ENCODE data around the gene ARGLU1.

The ARGLU1 gene

GRCh38 chr13:106517109-106517847 lies 50.7 kb downstream of the ARGLU1 start:
- Histone ChIP-seq H3K4me3 (ENCODE audit: insufficient read depth, low read depth, low read length) (no peak overlapping the region), H3K9me3 (ENCODE audit: control insufficient read depth, low read length) (no peaks in the 10 kb centered on the region), H3K27me3 (ENCODE audit: control insufficient read depth, insufficient read depth, low read length, poor library complexity, severe bottlenecking) (no peaks in the 10 kb centered on the region), H3K27ac (ENCODE audit: insufficient read depth, low read depth, low read length, poor library complexity, severe bottlenecking) (no peak overlapping the region), H3K36me3 (ENCODE audit: control insufficient read depth, insufficient read depth, low read length) (no peaks in the 10 kb centered on the region), H3K4me1 (ENCODE audit: control insufficient read depth, insufficient read depth, low read length) (peaks cover 46% of the 10 kb centered on the region)
- WGBS, 2 experiments = 82 to 86% methylated on average over 3 to 4 of the region's 4 CpGs

- peaks cover 38% of the 10 kb centered on the region for H3K4me1 ChIP-seq (ENCODE audit: control insufficient read depth, insufficient read depth, low read length)
- no peaks in the 10 kb centered on the region for H3K27me3 ChIP-seq (ENCODE audit: control insufficient read depth, insufficient read depth, low read length, poor library complexity, severe bottlenecking)
- H3K36me3 ChIP-seq (ENCODE audit: control insufficient read depth, insufficient read depth, low read length) = peaks cover 10% of the 10 kb centered on the region
- H3K4me3 ChIP-seq (ENCODE audit: insufficient read depth, low read depth, low read length) = no peak overlapping the region
- 86% methylated on average over 5 of the region's 5 CpGs for WGBS, 2 experiments
- H3K27ac ChIP-seq (ENCODE audit: insufficient read depth, low read depth, low read length, poor library complexity, severe bottlenecking) = no peak overlapping the region
- no peaks in the 10 kb centered on the region for H3K9me3 ChIP-seq (ENCODE audit: control insufficient read depth, low read length)
Measured at GRCh38 chr13:106515635-106516254, 52.2 kb downstream of the ARGLU1 start.

DNA sequence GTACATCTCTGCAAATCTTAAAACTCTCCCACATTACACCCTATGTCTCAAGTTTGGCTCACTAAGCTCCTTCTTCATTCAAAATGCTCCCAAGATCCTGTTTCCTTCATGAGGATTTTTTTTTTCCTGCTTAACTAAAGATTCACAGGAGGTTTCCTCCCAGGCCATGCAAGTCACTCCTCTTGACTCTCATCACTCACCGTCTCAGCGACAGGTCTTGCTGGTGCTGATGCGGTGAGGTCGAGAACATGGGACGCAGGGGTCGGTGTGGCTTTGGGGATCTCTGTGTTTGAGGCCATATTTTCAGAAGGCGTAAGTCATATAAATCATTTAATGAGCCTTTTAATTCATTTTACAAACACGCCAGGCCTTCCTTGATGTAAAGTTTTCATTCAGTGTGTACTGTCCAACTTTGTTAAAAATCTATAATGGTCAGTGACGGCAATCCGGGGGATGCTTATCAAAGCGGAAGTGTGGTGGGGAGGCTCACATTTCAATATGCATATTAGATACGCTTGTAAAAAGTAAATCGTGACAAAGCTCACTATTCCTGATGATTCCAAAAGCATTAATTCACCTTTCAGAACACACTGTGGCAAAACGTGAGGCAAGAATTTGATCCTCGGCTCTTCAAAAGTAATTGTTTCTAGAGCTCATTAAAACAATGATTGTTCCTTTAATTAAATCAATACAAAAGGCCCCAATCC lies 52.9 kb downstream of the ARGLU1 start:
- Histone ChIP-seq H3K27me3 (ENCODE audit: control insufficient read depth, insufficient read depth, low read length, poor library complexity, severe bottlenecking) (no peaks in the 10 kb centered on the region), H3K36me3 (ENCODE audit: control insufficient read depth, insufficient read depth, low read length) (peaks cover 10% of the 10 kb centered on the region), H3K4me3 (ENCODE audit: insufficient read depth, low read depth, low read length) (no peak overlapping the region), H3K27ac (ENCODE audit: insufficient read depth, low read depth, low read length, poor library complexity, severe bottlenecking) (no peak overlapping the region), H3K9me3 (ENCODE audit: control insufficient read depth, low read length) (no peaks in the 10 kb centered on the region), H3K4me1 (ENCODE audit: control insufficient read depth, insufficient read depth, low read length) (peaks cover 35% of the 10 kb centered on the region)
- WGBS, 2 experiments = 79 to 82% methylated on average over 11 to 15 of the region's 15 CpGs

DNA sequence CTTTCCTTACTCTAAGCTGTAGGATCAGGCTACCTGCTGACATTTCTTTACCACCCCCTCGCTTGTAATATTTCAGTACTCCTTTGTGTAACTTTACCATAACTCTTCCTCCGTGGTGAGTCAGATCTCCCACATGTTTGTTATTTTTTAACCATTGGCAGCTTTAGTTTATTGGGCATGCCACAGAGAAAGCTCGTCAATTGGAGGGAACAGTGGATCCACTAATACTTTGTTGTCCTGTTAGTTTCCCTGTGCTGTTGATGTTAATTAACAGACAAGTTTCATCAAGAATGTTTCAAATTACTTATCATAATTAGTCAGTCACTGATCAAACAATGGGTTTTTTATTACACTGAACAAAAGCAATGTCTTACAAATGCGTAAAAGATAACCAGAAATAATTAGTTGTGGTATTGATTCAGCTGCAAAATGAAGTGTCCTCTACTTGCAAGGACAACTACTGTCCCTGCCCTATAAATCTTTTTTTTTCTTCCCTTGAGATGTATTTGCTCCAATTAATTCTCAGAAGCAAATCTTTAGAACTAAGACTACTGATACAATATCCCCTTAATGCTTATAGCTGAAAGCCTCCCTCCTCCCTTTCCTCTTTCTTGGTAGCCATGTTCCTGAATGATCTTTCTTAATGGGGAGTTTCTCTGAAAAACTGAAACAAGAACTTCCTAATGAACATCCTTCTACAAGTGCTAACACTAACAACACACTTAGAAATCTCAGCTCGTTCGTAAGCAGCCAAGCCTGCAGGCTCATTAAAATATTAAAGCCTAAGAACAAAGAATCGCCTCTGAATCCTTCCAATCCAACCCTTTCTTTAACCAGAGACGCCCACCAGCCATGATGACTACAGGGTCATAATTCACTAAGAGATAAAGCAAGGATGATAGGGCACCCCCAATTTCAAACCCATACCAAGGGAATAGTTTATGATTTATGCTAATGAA lies 54.6 kb downstream of the ARGLU1 start:
- 40 to 52% methylated on average over 6 to 8 of the region's 8 CpGs for WGBS, 2 experiments
- Histone ChIP-seq H3K36me3 (ENCODE audit: control insufficient read depth, insufficient read depth, low read length) (peaks cover 10% of the 10 kb centered on the region), H3K27me3 (ENCODE audit: control insufficient read depth, insufficient read depth, low read length, poor library complexity, severe bottlenecking) (no peaks in the 10 kb centered on the region), H3K9me3 (ENCODE audit: control insufficient read depth, low read length) (no peaks in the 10 kb centered on the region), H3K4me3 (ENCODE audit: insufficient read depth, low read depth, low read length) (no peak overlapping the region), H3K4me1 (ENCODE audit: control insufficient read depth, insufficient read depth, low read length) (peaks cover 37% of the 10 kb centered on the region), H3K27ac (ENCODE audit: insufficient read depth, low read depth, low read length, poor library complexity, severe bottlenecking) (no peak overlapping the region)

GRCh38 chr13:106507560-106508274 lies 60.2 kb downstream of the ARGLU1 start:
- Histone ChIP-seq H3K4me1 (ENCODE audit: control insufficient read depth, insufficient read depth, low read length) (peaks cover 3% of the 10 kb centered on the region), H3K27me3 (ENCODE audit: control insufficient read depth, insufficient read depth, low read length, poor library complexity, severe bottlenecking) (no peaks in the 10 kb centered on the region), H3K9me3 (ENCODE audit: control insufficient read depth, low read length) (no peaks in the 10 kb centered on the region), H3K36me3 (ENCODE audit: control insufficient read depth, insufficient read depth, low read length) (peaks cover 33% of the 10 kb centered on the region), H3K27ac (ENCODE audit: insufficient read depth, low read depth, low read length, poor library complexity, severe bottlenecking) (peak overlapping the region; percentile 9), H3K4me3 (ENCODE audit: insufficient read depth, low read depth, low read length) (no peak overlapping the region)
- WGBS, 2 experiments = 75 to 76% methylated on average over 11 of the region's 11 CpGs

GRCh38 chr13:106506286-106506685 lies 61.7 kb downstream of the ARGLU1 start:
- Histone ChIP-seq H3K9me3 (ENCODE audit: control insufficient read depth, low read length) (no peaks in the 10 kb centered on the region), H3K27ac (ENCODE audit: insufficient read depth, low read depth, low read length, poor library complexity, severe bottlenecking) (no peak overlapping the region), H3K27me3 (ENCODE audit: control insufficient read depth, insufficient read depth, low read length, poor library complexity, severe bottlenecking) (no peaks in the 10 kb centered on the region), H3K4me3 (ENCODE audit: insufficient read depth, low read depth, low read length) (no peak overlapping the region), H3K36me3 (ENCODE audit: control insufficient read depth, insufficient read depth, low read length) (peaks cover 30% of the 10 kb centered on the region), H3K4me1 (ENCODE audit: control insufficient read depth, insufficient read depth, low read length) (peaks cover 3% of the 10 kb centered on the region)
- 94 to 95% methylated on average over 2 of the region's 2 CpGs for WGBS, 2 experiments

- Histone ChIP-seq H3K27me3 (ENCODE audit: control insufficient read depth, insufficient read depth, low read length, poor library complexity, severe bottlenecking) (no peaks in the 10 kb centered on the region), H3K4me1 (ENCODE audit: control insufficient read depth, insufficient read depth, low read length) (peaks cover 3% of the 10 kb centered on the region), H3K4me3 (ENCODE audit: insufficient read depth, low read depth, low read length) (no peak overlapping the region), H3K9me3 (ENCODE audit: control insufficient read depth, low read length) (no peaks in the 10 kb centered on the region), H3K27ac (ENCODE audit: insufficient read depth, low read depth, low read length, poor library complexity, severe bottlenecking) (no peak overlapping the region), H3K36me3 (ENCODE audit: control insufficient read depth, insufficient read depth, low read length) (peaks cover 28% of the 10 kb centered on the region)
- WGBS, 2 experiments = 90 to 96% methylated on average over 4 of the region's 4 CpGs
Measured at GRCh38 chr13:106505732-106506131, 62.2 kb downstream of the ARGLU1 start.

DNA sequence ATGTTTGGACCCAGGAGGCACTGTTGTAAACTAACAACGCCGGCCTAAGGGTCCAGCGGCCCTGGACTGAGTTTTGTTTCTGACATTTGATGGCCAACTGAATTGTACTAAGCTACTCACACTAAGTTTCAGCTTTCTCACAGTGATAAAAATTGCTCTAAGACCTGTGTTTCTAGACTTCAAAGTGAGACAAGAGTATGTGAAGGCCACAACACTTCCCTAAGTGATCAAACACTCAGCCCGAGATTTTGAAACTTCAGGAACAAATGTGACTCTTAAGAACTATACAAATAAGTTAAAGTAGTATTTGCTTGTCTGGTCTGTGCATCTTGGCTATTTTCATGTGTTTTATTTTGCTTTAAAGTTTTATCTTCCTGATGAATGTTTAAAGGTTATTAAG lies 62.6 kb downstream of the ARGLU1 start:
- H3K4me3 ChIP-seq (ENCODE audit: insufficient read depth, low read depth, low read length) = no peak overlapping the region
- peaks cover 3% of the 10 kb centered on the region for H3K4me1 ChIP-seq (ENCODE audit: control insufficient read depth, insufficient read depth, low read length)
- H3K27ac ChIP-seq (ENCODE audit: insufficient read depth, low read depth, low read length, poor library complexity, severe bottlenecking) = no peak overlapping the region
- WGBS, 2 experiments = 96 to 100% methylated on average over 3 to 4 of the region's 4 CpGs
- H3K36me3 ChIP-seq (ENCODE audit: control insufficient read depth, insufficient read depth, low read length) = peaks cover 28% of the 10 kb centered on the region
- no peaks in the 10 kb centered on the region for H3K9me3 ChIP-seq (ENCODE audit: control insufficient read depth, low read length)
- no peaks in the 10 kb centered on the region for H3K27me3 ChIP-seq (ENCODE audit: control insufficient read depth, insufficient read depth, low read length, poor library complexity, severe bottlenecking)

DNA sequence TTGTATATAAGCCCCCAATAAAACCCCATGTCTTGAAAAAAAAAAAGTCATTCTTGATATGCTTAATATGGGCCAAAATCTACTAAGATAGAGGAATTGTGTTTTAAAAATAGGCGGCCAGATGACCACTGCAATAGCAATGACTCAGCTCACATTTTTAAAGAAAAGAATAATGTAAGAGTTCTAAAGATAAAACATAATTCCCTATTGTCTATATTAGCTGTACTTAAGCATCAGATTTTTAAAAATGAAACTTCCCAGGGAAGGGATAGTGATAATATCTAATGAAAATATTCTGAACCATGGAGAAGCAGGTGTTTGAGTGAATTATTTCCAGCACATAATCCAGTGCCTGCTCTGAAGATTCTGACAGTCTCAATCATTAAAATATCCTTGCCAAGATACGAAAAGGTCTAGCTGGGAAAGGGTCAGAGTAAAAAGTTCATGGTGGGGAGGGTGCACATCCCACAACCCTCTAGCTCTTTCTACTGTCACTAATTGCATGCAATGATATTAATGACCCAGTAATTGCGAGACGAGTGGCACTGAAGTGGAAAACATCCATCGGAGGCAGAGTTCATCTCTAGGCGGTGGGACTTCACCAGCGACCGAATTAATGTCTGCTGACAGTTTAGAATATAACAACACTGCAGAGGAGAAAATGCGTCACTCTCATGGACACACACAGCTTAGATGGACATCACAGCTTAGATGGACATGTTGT lies 64.0 kb downstream of the ARGLU1 start:
- 95 to 98% methylated on average over 8 to 9 of the region's 9 CpGs for WGBS, 2 experiments
- H3K4me1 ChIP-seq (ENCODE audit: control insufficient read depth, insufficient read depth, low read length) = peaks cover 3% of the 10 kb centered on the region
- H3K4me3 ChIP-seq (ENCODE audit: insufficient read depth, low read depth, low read length) = no peak overlapping the region
- H3K36me3 ChIP-seq (ENCODE audit: control insufficient read depth, insufficient read depth, low read length) = peaks cover 28% of the 10 kb centered on the region
- H3K27me3 ChIP-seq (ENCODE audit: control insufficient read depth, insufficient read depth, low read length, poor library complexity, severe bottlenecking) = no peaks in the 10 kb centered on the region
- H3K9me3 ChIP-seq (ENCODE audit: control insufficient read depth, low read length) = no peaks in the 10 kb centered on the region
- no peak overlapping the region for H3K27ac ChIP-seq (ENCODE audit: insufficient read depth, low read depth, low read length, poor library complexity, severe bottlenecking)
